GM23248 (cell line): Measurements from ENCODE around the gene ANKRD11.

Experiments
- EZH2 ChIP-seq: fragments of 200-600 bp; sonication (generic); IDR thresholded peaks from 2 replicates; pipeline ENCODE4 v1.6.1; 2018; ENCODE audit warnings: antibody characterized with exemption, mild to moderate bottlenecking; ENCODE audit not compliant: insufficient read depth, poor library complexity, severe bottlenecking
- EZH2phosphoT487 ChIP-seq: fragments of 200-600 bp; sonication (generic); IDR thresholded peaks from 2 replicates; pipeline ENCODE4 v1.6.1; 2018; ENCODE audit warnings: antibody characterized with exemption, moderate library complexity, mild to moderate bottlenecking, low read depth; ENCODE audit not compliant: insufficient read depth

DNA sequence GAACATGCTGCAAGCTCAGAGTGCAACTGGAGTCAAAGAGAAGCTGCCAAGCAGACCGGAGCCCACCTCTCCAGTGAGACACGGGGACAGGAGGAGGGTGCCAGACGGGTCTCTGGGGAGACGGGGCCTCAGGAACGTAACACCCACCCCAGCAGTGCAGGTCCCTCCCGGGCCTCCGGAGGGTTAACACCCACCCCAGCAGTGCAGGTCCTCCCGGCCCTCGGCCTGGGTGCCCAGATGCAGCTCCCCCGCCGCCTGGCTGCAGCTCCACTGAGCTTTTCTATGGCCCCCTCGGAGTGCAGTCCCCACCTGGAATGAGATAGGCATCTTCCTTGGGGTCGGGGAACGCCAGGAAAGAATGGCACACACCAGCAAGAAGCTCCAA lies 182.9 kb downstream of the ANKRD11 start:
- TF ChIP-seq EZH2 (no peak), EZH2phosphoT487 (no peak)
